Measurements from ENCODE around the gene CHRNB2.

CHRNB2 gene

GRCh38 chr1:154553056-154554030 is 14.2 kb upstream of the CHRNB2 start:
- no peak for DNase-seq

GRCh38 chr1:154556422-154556821 is 11.2 kb upstream of the CHRNB2 start:
- DNase-seq, result no peak

- no peak for DNase-seq
Measured at GRCh38 chr1:154557248-154557938, 10.2 kb upstream of the CHRNB2 start.

- DNase-seq, result peak; percentile 41
Measured at GRCh38 chr1:154557939-154558719, 9.4 kb upstream of the CHRNB2 start, which contains the start of gene UBE2Q1. Gene UBE2Q1, minus strand, starts transcription at chr1:154558662. Its CDS starts 109 bp downstream, at chr1:154558553.

- peak; percentile 99 for DNase-seq
Measured at GRCh38 chr1:154558720-154559465, 8.7 kb upstream of the CHRNB2 start.

- peak; percentile 94 for DNase-seq
Measured at GRCh38 chr1:154559466-154560044, 8.0 kb upstream of the CHRNB2 start.

GRCh38 chr1:154565876-154566275 is 1.7 kb upstream of the CHRNB2 start:
- DNase-seq, result no peak

- no peak for DNase-seq
Measured at GRCh38 chr1:154568157-154568815, 708 bp downstream of the CHRNB2 start.

- no peak for DNase-seq
Measured at GRCh38 chr1:154571244-154571963, 3.8 kb downstream of the CHRNB2 start.

- DNase-seq, result no peak
Measured at GRCh38 chr1:154571964-154572288, 4.3 kb downstream of the CHRNB2 start.

- DNase-seq, result no peak
Measured at GRCh38 chr1:154572468-154573167, 5.0 kb downstream of the CHRNB2 start.

GRCh38 chr1:154573168-154573510 is 5.6 kb downstream of the CHRNB2 start:
- DNase-seq, result no peak

- no peak for DNase-seq
Measured at GRCh38 chr1:154574716-154575115, 7.1 kb downstream of the CHRNB2 start.

GRCh38 chr1:154575147-154575927 is 7.8 kb downstream of the CHRNB2 start:
- no peak for DNase-seq

GRCh38 chr1:154575951-154576566 is 8.5 kb downstream of the CHRNB2 start:
- DNase-seq, result no peak

GRCh38 chr1:154577346-154578057 is 9.9 kb downstream of the CHRNB2 start:
- no peak for DNase-seq

- no peak for DNase-seq
Measured at GRCh38 chr1:154578058-154578418, 10.5 kb downstream of the CHRNB2 start.

- no peak for DNase-seq
Measured at GRCh38 chr1:154579374-154579773, 11.8 kb downstream of the CHRNB2 start.

All from NCI-H774 (cell line).